HG02759 (cell line): Measurements from ENCODE around the gene RILPL1.
"Not testable (repeated sequence)": the region's sequence is repeated elsewhere in the genome, so short reads cannot be mapped to it uniquely, and the experiment has no call there.

Experiments
- ATAC-seq: cut with Tn5 transposase; IDR thresholded peaks from one replicate; pipeline ENCODE4 v1.9.1; 2021; ENCODE audit warnings: mild to moderate bottlenecking, moderate library complexity; ENCODE audit not compliant: unreplicated experiment

Gene RILPL1

GRCh38 chr12:123498126-123498825 lies 35.2 kb downstream of the RILPL1 start:
- ATAC-seq = no peak

DNA sequence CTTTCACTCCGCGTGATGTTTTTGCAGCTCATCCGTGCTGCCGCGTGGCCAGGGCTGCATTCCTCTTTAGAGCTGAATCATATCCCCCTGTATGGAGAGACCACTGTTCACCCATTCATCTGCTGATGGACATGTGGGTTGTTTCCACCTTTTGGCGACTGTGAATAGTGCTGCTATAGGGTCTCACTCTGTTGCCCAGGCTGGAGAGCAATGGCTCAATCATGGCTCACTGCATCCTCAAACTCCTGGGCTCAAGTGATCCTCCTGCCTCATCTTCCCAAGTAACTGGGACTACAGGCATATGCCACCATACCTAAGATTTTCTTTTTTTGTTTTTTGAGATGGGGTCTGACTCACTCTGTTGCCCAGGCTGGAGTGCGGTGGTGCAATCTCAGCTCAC lies 36.5 kb downstream of the RILPL1 start:
- ATAC-seq = no peak

- ATAC-seq = no peak
Observed at GRCh38 chr12:123494124-123494851, 39.2 kb downstream of the RILPL1 start.

- ATAC-seq = not testable (repeated sequence)
Observed at GRCh38 chr12:123492339-123493039, 41.0 kb downstream of the RILPL1 start.

DNA sequence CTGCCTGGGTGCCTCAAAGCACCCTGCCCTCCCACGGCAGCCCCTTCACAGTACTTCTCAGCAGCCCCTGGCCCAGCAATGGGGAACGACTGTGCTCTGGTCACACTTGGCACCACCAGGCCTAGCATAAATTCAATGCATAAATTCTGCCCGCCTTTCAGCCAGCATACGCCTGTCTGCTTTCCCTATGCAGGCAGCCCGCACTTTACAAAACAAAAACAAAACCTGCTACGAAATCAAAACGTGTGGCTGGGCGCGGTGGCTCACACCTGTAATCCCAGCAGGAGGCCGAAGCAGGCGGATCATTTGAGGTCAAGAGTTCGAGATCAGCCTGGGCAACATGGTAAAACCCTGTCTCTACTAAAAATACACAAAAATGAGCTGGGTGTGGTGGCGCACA lies 42.0 kb downstream of the RILPL1 start:
- no peak for ATAC-seq

DNA sequence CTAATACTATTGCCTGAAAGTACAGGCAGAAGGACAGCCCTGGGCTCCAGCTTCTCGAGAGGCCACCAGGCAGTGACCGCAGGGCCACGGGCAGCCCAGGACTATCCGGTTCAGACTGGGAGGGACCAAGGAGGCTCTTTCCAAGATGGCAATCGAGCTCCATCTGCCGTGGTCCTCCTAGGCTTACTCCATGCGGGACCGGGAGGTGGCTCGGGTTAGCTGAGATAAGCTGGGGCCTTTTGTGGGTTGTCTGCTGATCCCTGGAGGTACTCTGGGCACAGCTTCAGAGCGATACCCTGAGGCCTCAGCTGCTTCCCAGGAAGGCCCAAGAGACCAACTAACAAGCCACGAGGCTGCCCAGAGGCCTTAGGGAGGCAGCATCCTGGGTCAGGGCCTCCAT lies 42.5 kb downstream of the RILPL1 start:
- ATAC-seq = no peak

DNA sequence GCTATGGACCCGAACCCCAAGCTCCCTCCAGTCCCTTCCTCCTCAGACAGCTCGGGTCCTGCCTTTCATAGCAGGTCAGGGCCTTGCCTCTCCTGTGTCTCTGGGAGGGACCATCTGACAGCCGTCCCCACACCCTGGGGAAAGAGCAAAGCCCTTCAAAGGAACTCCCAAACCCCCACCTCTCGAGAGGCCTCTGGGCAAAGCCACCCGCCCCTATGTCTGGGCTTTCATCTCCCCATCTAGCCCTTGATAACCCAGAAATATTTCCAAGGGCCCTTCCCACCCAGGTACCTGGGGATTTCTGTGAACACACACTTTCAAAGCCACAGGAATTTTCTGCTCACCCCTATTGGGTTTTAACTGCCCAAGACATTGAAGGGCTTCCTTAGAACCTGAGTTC lies 43.4 kb downstream of the RILPL1 start:
- ATAC-seq = no peak

DNA sequence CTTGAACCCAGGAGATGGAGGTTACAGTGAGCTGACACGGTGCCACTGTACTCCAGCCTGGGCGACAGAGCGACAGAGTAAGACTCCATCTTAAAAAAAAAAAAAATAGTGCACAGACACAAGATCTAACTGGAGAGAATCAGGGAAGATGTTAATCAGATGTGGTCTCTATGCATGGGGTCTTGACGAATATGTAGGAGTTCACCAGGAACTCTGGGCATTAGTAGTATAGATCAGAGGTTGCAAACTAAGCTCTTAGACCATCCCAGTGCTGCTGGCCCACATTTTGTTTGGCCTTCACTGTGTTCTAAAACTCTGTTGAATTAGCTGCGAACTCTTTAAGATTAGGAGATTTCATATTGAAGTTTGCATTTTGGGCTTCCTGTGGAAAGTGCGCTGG lies 43.9 kb downstream of the RILPL1 start:
- ATAC-seq = no peak

- no peak for ATAC-seq
Observed at GRCh38 chr12:123488539-123489230, 44.8 kb downstream of the RILPL1 start.

DNA sequence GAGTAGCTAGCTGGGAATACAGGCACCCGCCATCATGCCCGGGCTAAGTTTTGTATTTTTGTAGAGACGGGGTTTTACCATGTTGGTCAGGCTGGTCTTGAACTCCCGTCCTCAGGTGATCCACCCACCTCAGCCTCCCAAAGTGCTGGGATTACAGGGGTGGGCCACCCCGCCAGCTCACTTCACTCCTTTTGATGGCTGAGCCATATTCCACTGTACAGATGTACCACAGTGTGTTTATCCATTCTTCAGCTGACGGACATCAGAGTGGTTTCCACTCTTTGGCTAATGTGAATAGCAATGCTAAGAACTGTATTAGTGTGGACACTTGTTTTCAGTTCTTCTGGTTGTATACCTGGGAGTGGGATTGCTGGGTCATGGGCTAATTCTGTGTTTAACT lies 46.1 kb downstream of the RILPL1 start:
- no peak for ATAC-seq

DNA sequence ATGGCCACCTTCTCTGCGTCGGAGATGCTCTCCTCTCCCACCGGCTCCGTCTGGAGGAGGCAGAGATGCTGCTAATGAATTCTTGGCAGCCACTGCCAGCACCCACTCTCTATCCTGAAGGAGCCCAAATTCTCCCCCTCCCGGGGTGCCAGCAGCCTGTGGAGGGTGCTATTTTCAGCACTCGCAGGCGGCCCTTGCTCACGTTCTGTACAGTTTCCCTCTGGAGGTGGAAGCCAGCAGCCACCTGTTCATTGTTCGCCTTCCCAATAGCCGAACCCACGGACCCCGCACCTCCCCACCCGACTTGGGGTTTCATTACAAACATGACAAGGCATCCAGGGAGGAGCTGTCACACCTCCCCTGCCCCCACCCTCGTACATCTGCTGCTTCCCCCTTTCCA lies 47.8 kb downstream of the RILPL1 start:
- ATAC-seq = no peak

DNA sequence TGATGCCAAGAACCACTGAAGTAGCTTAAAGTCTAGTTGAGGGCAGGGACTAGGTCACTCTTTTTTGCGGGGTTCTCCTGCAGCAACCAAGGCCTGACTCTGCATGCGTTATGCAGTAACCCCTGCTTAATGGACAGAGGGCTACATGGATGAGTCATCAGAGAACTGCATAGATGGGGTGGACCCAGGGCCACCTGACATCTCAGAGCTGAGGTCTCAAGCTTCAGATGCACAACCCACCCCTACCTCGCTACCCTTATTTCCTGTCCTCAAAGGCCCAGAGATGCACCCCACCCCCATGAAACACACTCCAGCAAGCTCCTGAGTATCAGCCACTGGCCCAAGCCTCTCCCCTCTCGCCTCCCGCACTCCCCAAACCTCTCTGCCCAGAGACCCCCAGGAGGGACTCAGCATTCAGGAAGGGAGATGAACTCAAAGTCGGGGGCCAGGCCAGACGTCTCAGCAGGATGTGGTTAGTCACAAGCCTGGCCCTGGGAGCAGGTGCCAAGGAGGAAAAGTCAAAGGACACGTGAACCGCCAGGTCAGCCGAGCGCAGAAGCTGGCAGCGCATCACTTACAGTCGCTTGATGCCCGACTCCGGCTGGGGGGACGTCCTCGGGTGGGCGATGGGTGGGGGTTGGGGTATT lies 49.8 kb downstream of the RILPL1 start:
- no peak for ATAC-seq

DNA sequence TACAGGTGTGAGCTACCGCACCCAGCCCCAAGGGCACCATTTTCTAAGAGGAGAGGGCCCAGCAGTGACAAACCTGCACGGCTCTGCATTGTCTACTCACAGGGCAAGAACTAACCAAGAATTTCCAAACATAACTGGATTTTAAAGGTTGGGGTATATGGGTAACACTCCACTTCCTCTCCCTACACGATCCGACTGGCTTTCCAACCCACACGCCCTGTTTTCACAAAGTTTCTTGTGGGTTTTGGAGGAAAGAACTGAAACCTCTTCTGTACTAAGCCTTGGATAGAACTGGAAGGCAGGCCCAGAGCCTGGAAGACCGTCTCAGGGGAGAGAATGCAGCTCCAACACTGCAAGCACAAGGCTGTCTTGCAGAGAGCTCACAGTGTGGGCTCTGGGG lies 50.6 kb downstream of the RILPL1 start:
- ATAC-seq = no peak

GRCh38 chr12:123481251-123481650 lies 52.3 kb downstream of the RILPL1 start:
- ATAC-seq = not testable (repeated sequence)

DNA sequence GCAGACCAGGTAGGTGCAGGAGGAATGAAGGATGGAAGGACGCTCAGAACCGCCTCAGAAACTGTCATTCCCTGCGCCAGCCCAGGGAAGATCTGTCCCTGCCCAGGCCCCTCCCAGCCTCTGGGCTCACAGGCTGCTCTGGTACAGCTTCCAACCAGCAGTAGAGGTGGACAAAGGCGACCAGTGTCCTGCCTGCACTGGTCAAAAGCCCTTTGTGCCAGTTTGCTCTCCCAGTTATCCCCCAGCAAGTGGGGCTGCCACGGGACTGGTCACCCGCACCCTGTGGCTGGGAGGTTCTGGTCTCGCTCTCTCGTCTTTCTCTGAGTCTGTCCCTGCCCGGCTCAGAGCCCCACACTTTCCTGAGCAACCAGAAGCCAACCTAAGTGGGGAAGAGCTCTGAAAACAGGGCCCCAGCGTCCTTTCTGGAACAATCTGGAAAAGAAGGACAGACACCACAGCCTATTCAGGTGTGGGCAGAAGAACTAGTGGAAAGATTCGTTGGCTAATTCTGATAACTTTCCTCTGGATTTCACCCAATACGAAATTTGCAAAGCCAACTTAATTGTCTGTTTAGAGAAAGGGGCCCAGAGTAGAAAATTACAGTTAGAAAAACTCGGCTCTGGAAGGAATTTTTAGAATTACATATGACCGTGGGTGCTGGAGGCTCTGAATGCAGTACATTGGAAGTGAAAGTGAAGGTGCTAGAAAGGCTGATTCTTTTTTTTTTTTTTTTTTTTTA lies 53.9 kb downstream of the RILPL1 start:
- no peak for ATAC-seq

DNA sequence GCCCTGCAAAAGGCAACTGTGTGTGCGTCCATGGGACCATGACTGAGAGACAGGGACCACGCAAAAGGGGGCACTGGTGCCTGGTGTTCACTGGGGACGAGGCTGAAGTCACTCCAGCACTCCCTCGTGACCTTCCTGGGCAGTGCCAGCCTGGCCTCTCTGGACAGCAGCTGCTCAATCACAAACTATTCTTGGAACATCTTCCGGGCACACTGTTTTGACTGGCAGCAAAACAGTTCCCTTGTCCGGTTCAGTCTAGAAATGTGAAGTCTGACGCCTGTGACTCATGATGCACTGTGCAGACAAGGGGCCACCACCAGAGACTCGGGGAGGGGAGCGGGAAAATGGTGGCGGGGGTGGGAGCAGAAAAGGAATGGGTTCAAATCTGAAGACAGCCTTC lies 54.8 kb downstream of the RILPL1 start:
- ATAC-seq = no peak

DNA sequence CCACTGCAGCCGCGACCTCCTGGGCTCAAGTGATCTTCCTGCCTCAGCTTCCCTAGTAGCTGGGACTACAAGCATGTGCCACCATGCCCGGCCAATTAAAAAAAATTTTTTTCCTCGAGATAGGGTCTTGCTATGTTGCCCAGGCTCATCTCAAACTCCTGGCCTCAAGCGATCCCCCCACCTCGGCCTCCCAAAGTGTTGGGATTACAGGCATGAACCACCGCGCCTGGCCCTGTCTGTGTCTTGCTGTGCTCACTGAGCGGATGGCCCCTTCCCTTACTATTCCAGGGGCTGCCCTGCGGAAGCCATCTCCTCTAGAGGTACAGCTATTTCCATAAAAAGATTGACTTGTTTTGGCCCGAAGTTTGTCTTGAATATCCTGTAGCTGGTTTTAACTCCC lies 55.5 kb downstream of the RILPL1 start:
- no peak for ATAC-seq

- ATAC-seq = no peak
Observed at GRCh38 chr12:123475246-123475703, 58.2 kb downstream of the RILPL1 start.

DNA sequence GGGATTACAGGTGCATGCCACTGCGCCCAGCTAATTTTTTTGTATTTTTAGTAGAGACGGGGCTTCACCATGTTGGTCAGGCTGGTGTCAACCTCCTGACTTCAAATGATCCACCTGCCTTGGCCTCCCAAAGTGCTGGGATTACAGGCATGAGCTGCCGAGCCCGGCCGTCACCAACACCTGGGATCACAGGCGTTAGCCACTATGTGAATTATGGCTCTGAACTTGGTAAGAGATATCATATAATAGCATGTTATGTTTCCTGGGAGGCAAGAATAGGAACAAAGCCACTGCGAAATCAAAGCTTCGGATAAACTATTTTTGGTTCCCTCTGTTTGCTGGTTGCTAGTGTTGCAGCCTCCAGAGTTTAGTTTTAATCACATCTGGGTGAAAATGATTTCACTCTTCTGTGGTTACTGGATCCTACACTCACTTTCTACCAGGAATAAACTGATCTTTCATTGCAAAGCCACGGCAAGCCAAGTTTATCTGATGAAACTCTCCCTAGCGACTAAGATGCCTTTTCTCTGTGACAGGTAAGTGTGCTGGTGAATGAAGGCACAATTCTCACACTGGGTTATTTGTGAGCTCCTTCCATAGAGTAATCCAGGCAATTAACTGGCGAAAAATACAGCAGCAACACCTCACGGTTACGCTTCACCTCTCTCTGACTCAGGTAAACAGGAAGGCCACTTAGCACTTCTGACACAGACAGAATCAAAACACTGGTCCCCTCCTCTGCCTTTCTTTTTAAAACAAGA lies 58.9 kb downstream of the RILPL1 start:
- ATAC-seq = no peak
